Endodermal cell (in vitro differentiated cells): ENCODE results near the gene RLF. TPM values are rescaled to one million over a fixed set of nuclear protein-coding genes. Genes with fewer than 3 reads are reported as not detected.

Experiments used
- DNase-seq: peaks from one replicate; pipeline ENCODE4 v3.0.0-alpha.2; 2017
- H3K27ac ChIP-seq: 2 replicates; pipeline ENCODE4 v1.5.1; 2013; ENCODE audit warnings: mild to moderate bottlenecking, low read depth, low read length, moderate library complexity
- H3K27me3 ChIP-seq: 2 replicates; pipeline ENCODE4 v1.6.1; 2013; ENCODE audit warnings: mild to moderate bottlenecking, low read length, moderate library complexity; ENCODE audit not compliant: insufficient read depth, control insufficient read depth, poor library complexity, severe bottlenecking
- H3K36me3 ChIP-seq: 2 replicates; pipeline ENCODE4 v1.7.0; 2013; ENCODE audit warnings: mild to moderate bottlenecking, low read length, moderate library complexity; ENCODE audit not compliant: control insufficient read depth, insufficient read depth
- H3K4me1 ChIP-seq: one replicate; pipeline ENCODE4 v1.7.0; 2013; ENCODE audit warnings: low read length; ENCODE audit not compliant: control insufficient read depth, insufficient read depth
- H3K4me3 ChIP-seq: 2 replicates; pipeline ENCODE4 v1.5.1; 2013; ENCODE audit warnings: mild to moderate bottlenecking, low read length, moderate library complexity
- H3K9ac ChIP-seq: 2 replicates; pipeline ENCODE4 v1.6.1; 2013; ENCODE audit warnings: mild to moderate bottlenecking, low read length, moderate library complexity; ENCODE audit not compliant: poor library complexity, severe bottlenecking; ENCODE audit errors: extremely low read depth
- H3K9me3 ChIP-seq: 2 replicates; pipeline ENCODE4 v1.6.1; 2013; ENCODE audit warnings: mild to moderate bottlenecking, low read length, moderate library complexity; ENCODE audit not compliant: control insufficient read depth
- H3K27ac Mint-ChIP-seq: 2 replicates; pipeline ENCODE4 v1.8.0; 2020; ENCODE audit warnings: mixed read lengths
- H3K27me3 Mint-ChIP-seq: 2 replicates; pipeline ENCODE4 v1.8.0; 2021; ENCODE audit warnings: mild to moderate bottlenecking, mixed read lengths; ENCODE audit not compliant: insufficient read depth
- H3K36me3 Mint-ChIP-seq: 2 replicates; pipeline ENCODE4 v1.8.0; 2020; ENCODE audit warnings: low read depth, mixed read lengths
- H3K4me1 Mint-ChIP-seq: 2 replicates; pipeline ENCODE4 v1.8.0; 2020; ENCODE audit warnings: mixed read lengths
- H3K4me3 Mint-ChIP-seq: 2 replicates; pipeline ENCODE4 v1.8.0; 2020; ENCODE audit warnings: mild to moderate bottlenecking, moderate library complexity, mixed read lengths
- H3K9me3 Mint-ChIP-seq: 2 replicates; pipeline ENCODE4 v1.8.0; 2020; ENCODE audit warnings: mild to moderate bottlenecking, mixed read lengths
- WGBS, 2 experiments: methylation state at CpG; one replicate each; pipeline versions ENCODE4 v1.1.5 to v1.1.7; 2013; ENCODE audit warnings: missing lambda C conversion rate in 2 of 2, mixed read lengths in 1 of 2; ENCODE audit not compliant: insufficient coverage in 1 of 2, insufficient read length in 1 of 2; 5-methylcytosine and 5-hydroxymethylcytosine counted together
- total RNA-seq, 2 donors: library from RNA; stranded (reverse); fragmentation: NEBNext Ultra II Directional in 1 of 2; extraction: Animal tissue kit (Norgen Biotek cat#: 25700) in 1 of 2; gene quantifications; 2 replicates in 1 of 2; 3 replicates in 1 of 2; pipeline ENCODE4 v1.2.1, GENCODE V29; 2021
- TF ChIP-seq, protein P1 (sequence below): fragments of 200-600 bp; sonication (generic); conservative IDR thresholded peaks from 2 replicates; pipeline ENCODE4 v1.5.0; 2021; ENCODE audit warnings: antibody characterized with exemption, mild to moderate bottlenecking

RLF gene
- total RNA-seq, 2 donors from 2014 or later: 18.8 to 23.3 TPM

GRCh38 chr1:40141878-40142535 lies 19.2 kb upstream of the RLF start:
- WGBS, 2 experiments: 80 to 95% methylated on average over 1 to 2 of the region's 2 CpGs
- Histone ChIP-seq H3K9ac (no peak overlapping the region), H3K36me3 (no peaks in the 10 kb centered on the region), H3K27ac (no peak overlapping the region), H3K9me3 (no peaks in the 10 kb centered on the region), H3K4me3 (no peak overlapping the region), H3K4me1 (peaks cover 4% of the 10 kb centered on the region), H3K27me3 (peaks cover 29% of the 10 kb centered on the region)
- Mint-ChIP-seq H3K9me3 (no peaks in the 10 kb centered on the region), H3K36me3 (no peaks in the 10 kb centered on the region), H3K27ac (no peak overlapping the region), H3K4me3 (no peak overlapping the region), H3K27me3 (peaks cover 27% of the 10 kb centered on the region), H3K4me1 (peaks cover 12% of the 10 kb centered on the region)
- DNase-seq: no peak
- TF ChIP-seq, protein P1, sequence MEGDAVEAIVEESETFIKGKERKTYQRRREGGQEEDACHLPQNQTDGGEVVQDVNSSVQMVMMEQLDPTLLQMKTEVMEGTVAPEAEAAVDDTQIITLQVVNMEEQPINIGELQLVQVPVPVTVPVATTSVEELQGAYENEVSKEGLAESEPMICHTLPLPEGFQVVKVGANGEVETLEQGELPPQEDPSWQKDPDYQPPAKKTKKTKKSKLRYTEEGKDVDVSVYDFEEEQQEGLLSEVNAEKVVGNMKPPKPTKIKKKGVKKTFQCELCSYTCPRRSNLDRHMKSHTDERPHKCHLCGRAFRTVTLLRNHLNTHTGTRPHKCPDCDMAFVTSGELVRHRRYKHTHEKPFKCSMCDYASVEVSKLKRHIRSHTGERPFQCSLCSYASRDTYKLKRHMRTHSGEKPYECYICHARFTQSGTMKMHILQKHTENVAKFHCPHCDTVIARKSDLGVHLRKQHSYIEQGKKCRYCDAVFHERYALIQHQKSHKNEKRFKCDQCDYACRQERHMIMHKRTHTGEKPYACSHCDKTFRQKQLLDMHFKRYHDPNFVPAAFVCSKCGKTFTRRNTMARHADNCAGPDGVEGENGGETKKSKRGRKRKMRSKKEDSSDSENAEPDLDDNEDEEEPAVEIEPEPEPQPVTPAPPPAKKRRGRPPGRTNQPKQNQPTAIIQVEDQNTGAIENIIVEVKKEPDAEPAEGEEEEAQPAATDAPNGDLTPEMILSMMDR: no peak

DNA sequence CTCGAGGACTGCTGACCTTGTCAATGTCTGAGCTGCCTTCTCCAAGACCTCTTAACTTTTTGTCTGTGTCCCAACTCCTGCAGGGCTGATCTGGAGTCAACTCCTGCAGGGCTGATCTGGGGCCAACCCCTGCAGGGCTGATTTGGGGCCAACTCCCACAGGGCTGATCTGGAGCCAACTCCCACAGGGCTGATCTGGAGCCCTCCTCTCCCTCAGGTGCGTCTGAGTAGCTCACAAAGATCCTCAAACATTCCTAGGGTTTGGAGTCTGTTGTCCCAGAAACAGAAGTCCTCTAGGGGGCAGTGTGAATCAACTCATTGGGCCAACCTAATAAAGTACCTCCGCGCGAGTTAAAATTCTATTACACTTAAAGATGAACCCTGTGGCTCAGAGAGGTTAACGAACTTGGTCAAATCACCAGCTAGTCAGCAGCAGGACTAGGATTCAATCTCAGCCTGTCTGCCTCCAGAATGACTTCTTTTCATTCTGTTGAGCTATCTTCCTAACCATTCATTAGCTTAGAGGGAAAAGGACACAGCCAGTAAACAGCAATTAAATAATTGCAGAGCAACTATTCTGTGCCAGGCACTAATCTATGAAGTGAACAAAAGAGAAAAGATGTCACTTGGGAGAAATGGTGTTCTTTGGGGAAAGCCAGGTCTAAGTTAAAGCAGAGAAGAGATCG lies 17.2 kb upstream of the RLF start:
- H3K27me3 Mint-ChIP-seq: peaks cover 46% of the 10 kb centered on the region
- Histone ChIP-seq H3K4me1 (peaks cover 4% of the 10 kb centered on the region), H3K9ac (no peak overlapping the region), H3K9me3 (no peaks in the 10 kb centered on the region), H3K27ac (no peak overlapping the region), H3K27me3 (peaks cover 49% of the 10 kb centered on the region), H3K4me3 (no peak overlapping the region), H3K36me3 (no peaks in the 10 kb centered on the region)
- H3K36me3 Mint-ChIP-seq: no peaks in the 10 kb centered on the region
- H3K4me1 Mint-ChIP-seq: peaks cover 12% of the 10 kb centered on the region
- TF ChIP-seq, protein P1: peak; percentile 88
- peak overlapping the region; percentile 84 for H3K27ac Mint-ChIP-seq
- 13 to 31% methylated on average over 6 to 7 of the region's 7 CpGs for WGBS, 2 experiments
- peak; percentile 90 for DNase-seq
- no peak overlapping the region for H3K4me3 Mint-ChIP-seq
- no peaks in the 10 kb centered on the region for H3K9me3 Mint-ChIP-seq

- H3K4me3 ChIP-seq: no peak overlapping the region
- peaks cover 72% of the 10 kb centered on the region for H3K27me3 Mint-ChIP-seq
Observed at GRCh38 chr1:40151457-40152079, 9.6 kb upstream of the RLF start.

More at GRCh38 chr1:40151457-40152079, 9.6 kb upstream of the RLF start:
- DNase-seq: no peak
- H3K4me3 Mint-ChIP-seq: no peak overlapping the region
- WGBS, 2 experiments: 91% methylated on average over 6 of the region's 6 CpGs; no CpG with 5 or more reads in 1 of the 2 experiments
- TF ChIP-seq, protein P1: no peak
- Histone ChIP-seq H3K27me3 (peaks cover 91% of the 10 kb centered on the region), H3K9me3 (no peaks in the 10 kb centered on the region), H3K36me3 (no peaks in the 10 kb centered on the region), H3K27ac (no peak overlapping the region), H3K4me1 (peaks cover 7% of the 10 kb centered on the region), H3K9ac (no peak overlapping the region)
- H3K9me3 Mint-ChIP-seq: no peaks in the 10 kb centered on the region
- H3K4me1 Mint-ChIP-seq: peaks cover 24% of the 10 kb centered on the region
- no peak overlapping the region for H3K27ac Mint-ChIP-seq
- no peaks in the 10 kb centered on the region for H3K36me3 Mint-ChIP-seq
